Sigmoid colon (tissue), 3 donors: ENCODE results near the gene DMRTC2.

ENCODE experiments used
- POLR2A ChIP-seq, 2 donors: fragments of 450-650 bp; IDR thresholded peaks; one replicate each; pipeline ENCODE4 v1.6.1; 2016; ENCODE audit warnings: antibody characterized with exemption in 2 of 2, mild to moderate bottlenecking in 2 of 2, moderate library complexity in 2 of 2
- TF ChIP-seq, protein P1 (sequence below), 4 experiments: fragments of 450-650 bp in 3 of 4; fragments of 200-600 bp in 1 of 4; IDR thresholded peaks; one replicate each; pipeline ENCODE4 v1.5.1; 2016 to 2019; ENCODE audit warnings: antibody characterized with exemption in 4 of 4, mild to moderate bottlenecking in 3 of 4, moderate library complexity in 2 of 4

DNA sequence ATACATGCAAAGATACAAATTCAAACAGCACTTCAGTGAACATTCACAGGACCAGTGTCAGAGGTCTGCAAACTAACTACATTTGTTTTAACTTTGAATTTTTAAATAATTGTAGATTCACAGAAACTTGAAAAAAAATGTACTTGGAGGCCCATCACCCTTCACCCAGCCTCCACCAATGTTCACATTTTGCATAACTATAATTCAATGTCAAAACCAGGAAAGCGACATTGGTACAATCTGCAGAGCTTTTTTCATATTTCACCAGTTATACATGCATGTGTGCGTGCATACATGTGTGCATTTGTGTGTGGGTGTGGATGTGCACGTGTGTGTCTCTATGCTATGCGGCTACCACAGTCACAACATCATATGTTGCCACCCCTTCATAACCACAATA is 29.5 kb upstream of the DMRTC2 start:
- TF ChIP-seq, protein P1, sequence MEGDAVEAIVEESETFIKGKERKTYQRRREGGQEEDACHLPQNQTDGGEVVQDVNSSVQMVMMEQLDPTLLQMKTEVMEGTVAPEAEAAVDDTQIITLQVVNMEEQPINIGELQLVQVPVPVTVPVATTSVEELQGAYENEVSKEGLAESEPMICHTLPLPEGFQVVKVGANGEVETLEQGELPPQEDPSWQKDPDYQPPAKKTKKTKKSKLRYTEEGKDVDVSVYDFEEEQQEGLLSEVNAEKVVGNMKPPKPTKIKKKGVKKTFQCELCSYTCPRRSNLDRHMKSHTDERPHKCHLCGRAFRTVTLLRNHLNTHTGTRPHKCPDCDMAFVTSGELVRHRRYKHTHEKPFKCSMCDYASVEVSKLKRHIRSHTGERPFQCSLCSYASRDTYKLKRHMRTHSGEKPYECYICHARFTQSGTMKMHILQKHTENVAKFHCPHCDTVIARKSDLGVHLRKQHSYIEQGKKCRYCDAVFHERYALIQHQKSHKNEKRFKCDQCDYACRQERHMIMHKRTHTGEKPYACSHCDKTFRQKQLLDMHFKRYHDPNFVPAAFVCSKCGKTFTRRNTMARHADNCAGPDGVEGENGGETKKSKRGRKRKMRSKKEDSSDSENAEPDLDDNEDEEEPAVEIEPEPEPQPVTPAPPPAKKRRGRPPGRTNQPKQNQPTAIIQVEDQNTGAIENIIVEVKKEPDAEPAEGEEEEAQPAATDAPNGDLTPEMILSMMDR (IDR thresholded peaks at IDR 0.05), result no peak
- TF ChIP-seq POLR2A (IDR thresholded peaks at IDR 0.05), result no peak
